OCI-LY3 (cell line): Measurements from ENCODE around the gene VPS4B.

Source experiments
- EZH2phosphoT487 ChIP-seq: fragments of 200-600 bp; shearing (Covaris generic); IDR thresholded peaks from 2 replicates; pipeline ENCODE4 v1.6.1; 2018; ENCODE audit warnings: antibody characterized with exemption, mixed run types, low read depth
- TF ChIP-seq, protein P1 (sequence below): fragments of 200-600, 300-600 bp; sonication (generic); IDR thresholded peaks from 2 replicates; pipeline ENCODE4 v1.5.1; 2014; ENCODE audit warnings: antibody characterized with exemption, low read length, low read depth

DNA sequence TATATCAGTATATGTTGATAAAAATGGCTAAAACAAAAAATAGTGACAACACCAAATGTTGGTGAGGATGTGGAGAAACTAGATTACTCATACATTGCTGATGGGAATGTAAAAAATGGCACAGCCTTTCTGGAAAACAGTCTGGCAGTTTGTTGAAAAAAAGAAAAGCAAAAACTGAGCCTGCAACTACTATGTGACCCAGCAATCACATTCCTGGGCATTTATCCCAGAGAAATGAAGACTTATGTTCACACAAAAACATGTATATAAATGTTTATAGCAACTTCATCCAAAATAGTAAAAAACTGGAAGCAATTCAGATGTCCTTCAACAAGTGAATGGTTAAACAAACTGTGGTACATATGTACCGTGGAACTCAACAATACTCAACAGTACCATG is 47.7 kb downstream of the VPS4B start:
- TF ChIP-seq, protein P1, sequence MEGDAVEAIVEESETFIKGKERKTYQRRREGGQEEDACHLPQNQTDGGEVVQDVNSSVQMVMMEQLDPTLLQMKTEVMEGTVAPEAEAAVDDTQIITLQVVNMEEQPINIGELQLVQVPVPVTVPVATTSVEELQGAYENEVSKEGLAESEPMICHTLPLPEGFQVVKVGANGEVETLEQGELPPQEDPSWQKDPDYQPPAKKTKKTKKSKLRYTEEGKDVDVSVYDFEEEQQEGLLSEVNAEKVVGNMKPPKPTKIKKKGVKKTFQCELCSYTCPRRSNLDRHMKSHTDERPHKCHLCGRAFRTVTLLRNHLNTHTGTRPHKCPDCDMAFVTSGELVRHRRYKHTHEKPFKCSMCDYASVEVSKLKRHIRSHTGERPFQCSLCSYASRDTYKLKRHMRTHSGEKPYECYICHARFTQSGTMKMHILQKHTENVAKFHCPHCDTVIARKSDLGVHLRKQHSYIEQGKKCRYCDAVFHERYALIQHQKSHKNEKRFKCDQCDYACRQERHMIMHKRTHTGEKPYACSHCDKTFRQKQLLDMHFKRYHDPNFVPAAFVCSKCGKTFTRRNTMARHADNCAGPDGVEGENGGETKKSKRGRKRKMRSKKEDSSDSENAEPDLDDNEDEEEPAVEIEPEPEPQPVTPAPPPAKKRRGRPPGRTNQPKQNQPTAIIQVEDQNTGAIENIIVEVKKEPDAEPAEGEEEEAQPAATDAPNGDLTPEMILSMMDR, result no peak
- TF ChIP-seq EZH2phosphoT487, result no peak
